H1 (cell line): Measurements from ENCODE around the gene HSPA12A.

Experiments used
- BRCA1 ChIP-seq: IDR thresholded peaks from 2 replicates; pipeline ENCODE4 v1.6.1; 2012; ENCODE audit warnings: low read depth, low read length, improper control_type of control experiment
- CBX5 ChIP-seq: fragments of 300-800, 300-1000 bp; sonication (generic); IDR thresholded peaks from 2 replicates; pipeline ENCODE4 v1.7.1; 2016; ENCODE audit warnings: antibody characterized with exemption, low read length, low read depth
- EZH2 ChIP-seq: fragments of 200-600 bp; sonication (generic); IDR thresholded peaks from 2 replicates; pipeline ENCODE4 v1.7.1; 2012; ENCODE audit warnings: low read depth, mild to moderate bottlenecking, moderate library complexity, low read length, inconsistent platforms; ENCODE audit not compliant: severe bottlenecking
- POLR2A ChIP-seq, 2 experiments: IDR thresholded peaks; 1 replicate in 1 of 2; 2 replicates in 1 of 2; pipeline ENCODE4 v1.6.1; 2011; ENCODE audit warnings: low read depth in 2 of 2, low read length in 2 of 2, mild to moderate bottlenecking in 2 of 2; ENCODE audit errors: control extremely low read depth in 1 of 2
- RAD21 ChIP-seq, 2 experiments: IDR thresholded peaks in 1 of 2; conservative IDR thresholded peaks in 1 of 2; 2 replicates each; pipeline ENCODE4 v1.6.1; 2011; ENCODE audit warnings: low read depth in 2 of 2, low read length in 2 of 2, improper control_type of control experiment in 1 of 2, inconsistent platforms in 1 of 2, mild to moderate bottlenecking in 1 of 2, moderate library complexity in 1 of 2
- YY1 ChIP-seq: IDR thresholded peaks from 2 replicates; pipeline ENCODE4 v1.6.1; 2011; ENCODE audit warnings: low read depth, mild to moderate bottlenecking, low read length
- ZNF274 ChIP-seq: IDR thresholded peaks from 2 replicates; pipeline ENCODE4 v1.7.0; 2012; ENCODE audit warnings: low read length, borderline replicate concordance; ENCODE audit errors: extremely low read depth
- TF ChIP-seq, protein P1 (sequence below), 3 experiments: IDR thresholded peaks; 1 replicate in 2 of 3; 2 replicates in 1 of 3; pipeline versions ENCODE4 v1.5.1 to v1.6.1; 2011; ENCODE audit warnings: low read length in 3 of 3, mild to moderate bottlenecking in 3 of 3, inconsistent platforms in 2 of 3, low read depth in 1 of 3, moderate library complexity in 1 of 3; ENCODE audit not compliant: insufficient read depth in 1 of 3; ENCODE audit errors: control extremely low read depth in 1 of 3
- TF ChIP-seq, protein P2 (sequence below): IDR thresholded peaks from 2 replicates; pipeline ENCODE4 v1.6.1; 2011; ENCODE audit warnings: low read depth, mild to moderate bottlenecking, low read length; ENCODE audit not compliant: insufficient read depth

DNA sequence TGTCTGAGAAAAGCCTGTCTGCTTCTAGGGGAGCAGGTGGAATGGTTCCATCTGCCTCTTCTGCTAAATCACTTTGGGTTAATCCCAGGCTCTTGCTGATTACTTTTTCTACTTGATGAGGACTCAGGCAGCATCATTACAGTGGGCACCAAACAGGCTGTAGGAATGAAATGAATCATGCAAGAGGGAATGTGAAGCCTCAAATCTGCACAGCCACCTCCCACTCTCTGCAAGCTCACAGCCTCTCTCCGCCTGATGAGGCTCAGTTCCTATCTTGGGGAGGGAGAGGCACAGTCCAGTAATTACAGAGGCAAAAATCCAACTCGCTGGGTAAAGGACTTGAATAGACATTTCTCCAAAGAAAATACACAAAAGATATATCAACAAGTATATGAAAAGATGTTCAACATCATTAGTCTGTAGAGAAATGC lies 34.0 kb downstream of the HSPA12A start:
- TF ChIP-seq ZNF274 (no peak), EZH2 (no peak), POLR2A (IDR thresholded peaks at IDR 0.05; ENCODE audit: control extremely low read depth in 1 of 2, low read depth in 2 of 2, low read length in 2 of 2) (no peak), RAD21 (IDR thresholded peaks at IDR 0.05 in 1 of 2, conservative IDR thresholded peaks at IDR 0.05 in 1 of 2; ENCODE audit: low read depth in 2 of 2, low read length in 2 of 2) (no peak), BRCA1 (no peak), YY1 (no peak), CBX5 (no peak)
- TF ChIP-seq, protein P1, sequence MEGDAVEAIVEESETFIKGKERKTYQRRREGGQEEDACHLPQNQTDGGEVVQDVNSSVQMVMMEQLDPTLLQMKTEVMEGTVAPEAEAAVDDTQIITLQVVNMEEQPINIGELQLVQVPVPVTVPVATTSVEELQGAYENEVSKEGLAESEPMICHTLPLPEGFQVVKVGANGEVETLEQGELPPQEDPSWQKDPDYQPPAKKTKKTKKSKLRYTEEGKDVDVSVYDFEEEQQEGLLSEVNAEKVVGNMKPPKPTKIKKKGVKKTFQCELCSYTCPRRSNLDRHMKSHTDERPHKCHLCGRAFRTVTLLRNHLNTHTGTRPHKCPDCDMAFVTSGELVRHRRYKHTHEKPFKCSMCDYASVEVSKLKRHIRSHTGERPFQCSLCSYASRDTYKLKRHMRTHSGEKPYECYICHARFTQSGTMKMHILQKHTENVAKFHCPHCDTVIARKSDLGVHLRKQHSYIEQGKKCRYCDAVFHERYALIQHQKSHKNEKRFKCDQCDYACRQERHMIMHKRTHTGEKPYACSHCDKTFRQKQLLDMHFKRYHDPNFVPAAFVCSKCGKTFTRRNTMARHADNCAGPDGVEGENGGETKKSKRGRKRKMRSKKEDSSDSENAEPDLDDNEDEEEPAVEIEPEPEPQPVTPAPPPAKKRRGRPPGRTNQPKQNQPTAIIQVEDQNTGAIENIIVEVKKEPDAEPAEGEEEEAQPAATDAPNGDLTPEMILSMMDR (IDR thresholded peaks at IDR 0.05; ENCODE audit: control extremely low read depth in 1 of 3, insufficient read depth in 1 of 3, low read depth in 1 of 3, low read length in 3 of 3): no peak
- TF ChIP-seq, protein P2, sequence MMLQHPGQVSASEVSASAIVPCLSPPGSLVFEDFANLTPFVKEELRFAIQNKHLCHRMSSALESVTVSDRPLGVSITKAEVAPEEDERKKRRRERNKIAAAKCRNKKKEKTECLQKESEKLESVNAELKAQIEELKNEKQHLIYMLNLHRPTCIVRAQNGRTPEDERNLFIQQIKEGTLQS: no peak
